Calu3 (cell line): Measurements from ENCODE around the gene MMRN1. TPM values are rescaled to one million over a fixed set of nuclear protein-coding genes. Genes with fewer than 3 reads are reported as not detected.

Experiments
- BruUV-seq: library from RNA; stranded (reverse); fragments of 400-500 nt; replicated peaks from 2 replicates; lab custom pipeline; 2021; lab: Mats Ljungman, UMichigan
- CTCF ChIA-PET: fragments of 300-600 bp; sonication (Branson Sonifier 250); formaldehyde crosslinking; loops from one replicate; lab custom pipeline; 2022; ENCODE audit warnings: antibody characterized with exemption; lab: Charles Lee
- DNase-seq: peaks from one replicate; pipeline ENCODE4 v3.0.0; 2022
- H3K27ac Mint-ChIP-seq: one replicate; pipeline ENCODE4 v1.8.0; 2022; ENCODE audit warnings: mixed read lengths; ENCODE audit not compliant: unreplicated experiment
- H3K27me3 Mint-ChIP-seq: one replicate; pipeline ENCODE4 v1.8.0; 2022; ENCODE audit warnings: mixed read lengths; ENCODE audit not compliant: unreplicated experiment
- H3K36me3 Mint-ChIP-seq: one replicate; pipeline ENCODE4 v1.8.0; 2022; ENCODE audit warnings: mild to moderate bottlenecking, moderate library complexity, mixed read lengths; ENCODE audit not compliant: insufficient read depth, unreplicated experiment
- H3K4me1 Mint-ChIP-seq: one replicate; pipeline ENCODE4 v1.8.0; 2022; ENCODE audit warnings: mild to moderate bottlenecking, low read depth, mixed read lengths; ENCODE audit not compliant: unreplicated experiment
- H3K4me3 Mint-ChIP-seq: one replicate; pipeline ENCODE4 v1.8.0; 2022; ENCODE audit warnings: mild to moderate bottlenecking, low read depth, moderate library complexity, mixed read lengths; ENCODE audit not compliant: unreplicated experiment
- H3K9me3 Mint-ChIP-seq: one replicate; pipeline ENCODE4 v1.8.0; 2022; ENCODE audit warnings: low read depth, mixed read lengths; ENCODE audit not compliant: unreplicated experiment
- CTCF ChIP-seq: fragments of 200-600 bp; IDR thresholded peaks from one replicate; pipeline ENCODE4 v1.8.0; 2022; ENCODE audit warnings: antibody characterized with exemption; ENCODE audit not compliant: unreplicated experiment
- intact Hi-C: fragments of 100-400 bp; cut with micrococcal nuclease; formaldehyde crosslinking; loops from one replicate; pipeline ENCODE4 v1.10.0; 2022; ENCODE audit not compliant: unreplicated experiment
- total RNA-seq: library from RNA; stranded (reverse); gene quantifications from 2 replicates; pipeline ENCODE4 v1.2.3, GENCODE V29; 2022

The MMRN1 gene
- total RNA-seq, 1 experiment from 2014 or later = not detected

- no peak for TF ChIP-seq CTCF
- BruUV-seq = no TSS peak
- Mint-ChIP-seq H3K27ac (no peak overlapping the region), H3K4me1 (no peaks in the 10 kb centered on the region), H3K27me3 (no peaks in the 10 kb centered on the region), H3K36me3 (no peaks in the 10 kb centered on the region), H3K9me3 (no peaks in the 10 kb centered on the region), H3K4me3 (no peak overlapping the region)
- CTCF ChIA-PET = no interaction called here
- no peak for DNase-seq
- intact Hi-C loops = no loop called here
These were observed 44.9 kb downstream of the MMRN1 start for GRCh38 chr4:89939546-89939945.

GRCh38 chr4:89939994-89940393, 45.3 kb downstream of the MMRN1 start:
- H3K27me3 Mint-ChIP-seq = no peaks in the 10 kb centered on the region
- no peaks in the 10 kb centered on the region for H3K4me1 Mint-ChIP-seq
- no peak overlapping the region for H3K27ac Mint-ChIP-seq
- H3K9me3 Mint-ChIP-seq = no peaks in the 10 kb centered on the region
- no peak for TF ChIP-seq CTCF
- CTCF ChIA-PET = no interaction called here
- DNase-seq = no peak
- H3K36me3 Mint-ChIP-seq = no peaks in the 10 kb centered on the region
- BruUV-seq = no TSS peak
- H3K4me3 Mint-ChIP-seq = no peak overlapping the region
- intact Hi-C loops = loop anchor here (10.0 kb wide), 1 partner anchor 185 kb away; the partner anchor contains the start of gene CCSER1

GRCh38 chr4:89942811-89943210, 48.2 kb downstream of the MMRN1 start:
- intact Hi-C loops = loop anchor here (10.0 kb wide), 1 partner anchor 182 kb away; the partner anchor contains the start of gene CCSER1
- Mint-ChIP-seq H3K36me3 (no peaks in the 10 kb centered on the region), H3K9me3 (no peaks in the 10 kb centered on the region), H3K4me3 (no peak overlapping the region), H3K27ac (no peak overlapping the region), H3K4me1 (no peaks in the 10 kb centered on the region), H3K27me3 (no peaks in the 10 kb centered on the region)
- CTCF ChIA-PET = no interaction called here
- no peak for TF ChIP-seq CTCF
- BruUV-seq = no TSS peak
- no peak for DNase-seq

- Mint-ChIP-seq H3K27me3 (no peaks in the 10 kb centered on the region), H3K9me3 (no peaks in the 10 kb centered on the region), H3K36me3 (no peaks in the 10 kb centered on the region), H3K27ac (no peak overlapping the region), H3K4me3 (no peak overlapping the region), H3K4me1 (no peaks in the 10 kb centered on the region)
- no peak for DNase-seq
- intact Hi-C loops = loop anchor here (2.0 to 10.0 kb wide), 3 partner anchors 77 to 343 kb away; partner anchors contain the start of gene CCSER1
- no peak for TF ChIP-seq CTCF
- BruUV-seq = no TSS peak
- CTCF ChIA-PET = no interaction called here
These were observed 55.2 kb downstream of the MMRN1 start for GRCh38 chr4:89949782-89950387.
